ENCODE measurements around the gene NEURL2.

NEURL2 gene

DNA sequence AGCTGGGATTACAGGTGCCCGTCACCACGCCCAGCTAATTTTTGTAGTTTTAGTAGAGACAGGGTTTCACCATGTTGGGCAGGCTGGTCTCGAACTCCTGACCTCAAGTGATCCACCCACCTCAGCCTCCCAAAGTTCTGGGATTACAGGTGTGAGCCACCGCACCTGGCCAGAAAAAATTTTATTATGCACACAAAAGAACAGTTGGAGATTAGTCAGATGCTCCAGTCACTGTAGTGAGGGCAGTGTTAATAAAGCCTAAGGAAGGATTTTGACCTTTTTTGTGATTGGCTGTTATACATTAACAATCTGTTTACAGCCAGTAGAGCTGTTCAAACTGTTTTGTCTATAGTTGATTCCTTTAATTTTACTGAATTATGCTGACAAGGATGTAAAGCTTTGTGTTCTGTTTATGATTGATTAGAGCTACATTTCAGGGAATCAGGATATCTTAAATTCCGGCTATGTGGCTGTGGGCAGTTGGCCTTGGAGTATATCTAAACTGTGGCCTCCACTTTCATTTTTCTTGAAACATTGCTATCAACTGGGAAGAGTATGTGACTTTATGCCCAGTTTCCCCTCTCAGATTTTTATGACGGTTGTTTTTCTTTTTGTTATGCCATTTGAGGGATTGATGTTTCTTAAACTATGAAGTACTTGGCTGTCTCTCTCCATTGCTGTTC, 23.7 kb downstream of the NEURL2 start:
- DNase-seq, result no peak

- no peak for DNase-seq
Measured at GRCh38 chr20:45866454-45866853, 24.6 kb downstream of the NEURL2 start.

- no peak for DNase-seq
Measured at GRCh38 chr20:45863543-45864470, 27.2 kb downstream of the NEURL2 start.

- no peak for DNase-seq
Measured at GRCh38 chr20:45861221-45862075, 29.6 kb downstream of the NEURL2 start.

DNA sequence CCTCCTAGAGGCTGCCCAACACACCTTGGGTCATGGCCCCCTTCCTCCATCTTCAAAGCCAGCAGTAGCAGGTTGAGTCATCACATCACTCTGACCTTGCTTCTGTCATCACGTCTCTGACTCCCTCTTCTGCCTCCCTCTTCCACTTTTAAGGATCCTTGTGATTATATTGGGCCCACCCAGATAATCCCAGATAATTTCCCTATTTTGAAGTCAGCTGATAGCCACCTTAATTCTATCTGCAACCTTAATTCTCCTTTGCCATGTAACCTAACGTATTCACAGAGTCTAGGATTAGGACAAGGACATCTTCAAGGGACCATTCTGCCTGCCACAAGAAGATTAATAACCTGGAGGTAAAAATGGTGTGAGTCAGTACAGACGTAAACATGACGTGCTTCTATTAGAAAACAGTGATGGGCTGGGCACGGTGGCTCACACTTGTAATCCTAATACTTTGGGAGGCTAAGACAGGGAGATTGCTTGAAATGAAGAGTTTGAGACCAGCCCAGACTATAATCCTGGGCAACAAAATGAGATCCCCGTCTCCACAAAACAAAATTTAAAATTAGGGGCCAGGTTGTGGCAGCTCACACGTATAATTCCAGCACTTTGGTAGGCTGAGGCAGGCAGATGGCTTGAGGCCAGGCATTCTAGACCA, 30.3 kb downstream of the NEURL2 start:
- DNase-seq, result no peak

DNA sequence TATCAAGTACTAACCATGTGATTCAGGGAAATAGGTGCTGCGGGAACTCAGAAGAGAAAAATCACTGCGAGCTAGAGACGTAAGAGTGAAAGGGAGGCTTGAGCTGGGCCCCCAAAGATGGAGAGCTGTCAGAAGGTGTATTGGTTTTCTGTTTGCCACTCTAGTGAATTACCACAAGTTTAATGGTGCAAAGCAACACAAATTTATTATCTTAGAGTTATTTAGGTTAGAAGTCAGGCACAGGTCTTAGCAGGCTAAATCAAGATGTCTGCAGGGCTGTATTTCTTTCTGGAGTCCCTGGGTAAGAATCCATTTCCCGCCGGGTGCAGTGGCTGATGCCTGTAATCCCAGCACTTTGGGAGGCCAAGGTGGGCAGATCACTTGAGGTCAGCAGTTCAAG, 31.1 kb downstream of the NEURL2 start:
- DNase-seq, result no peak

DNA sequence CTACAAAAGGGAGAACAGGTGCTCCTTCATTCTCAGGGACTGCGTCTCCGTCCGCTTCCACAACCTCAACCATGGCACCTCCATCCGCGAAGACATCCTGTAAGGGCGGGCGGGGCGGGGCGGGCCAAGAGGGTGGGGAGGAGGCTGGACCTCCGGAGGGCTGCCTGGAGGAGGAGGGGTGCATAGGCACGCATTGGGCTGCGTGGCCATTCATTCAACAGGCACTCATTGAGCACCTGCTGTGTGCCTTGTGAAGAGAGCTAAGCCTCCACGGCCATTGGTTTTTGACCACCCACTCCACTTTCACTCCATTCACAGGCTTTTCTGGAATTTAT, 33.2 kb downstream of the NEURL2 start:
- DNase-seq, result no peak

- DNase-seq, result peak; percentile 95
Measured at GRCh38 chr20:45857114-45857881, 33.7 kb downstream of the NEURL2 start, which contains the start of the genes ACOT8 and ZSWIM3. Gene ACOT8 (minus strand): TSS chr20:45857392. CDS start chr20:45857315, 77 bp downstream. Gene ZSWIM3 (plus strand): TSS chr20:45857614. CDS start chr20:45857826, 212 bp downstream.

- no peak for DNase-seq
Measured at GRCh38 chr20:45853484-45853883, 37.5 kb downstream of the NEURL2 start.

DNA sequence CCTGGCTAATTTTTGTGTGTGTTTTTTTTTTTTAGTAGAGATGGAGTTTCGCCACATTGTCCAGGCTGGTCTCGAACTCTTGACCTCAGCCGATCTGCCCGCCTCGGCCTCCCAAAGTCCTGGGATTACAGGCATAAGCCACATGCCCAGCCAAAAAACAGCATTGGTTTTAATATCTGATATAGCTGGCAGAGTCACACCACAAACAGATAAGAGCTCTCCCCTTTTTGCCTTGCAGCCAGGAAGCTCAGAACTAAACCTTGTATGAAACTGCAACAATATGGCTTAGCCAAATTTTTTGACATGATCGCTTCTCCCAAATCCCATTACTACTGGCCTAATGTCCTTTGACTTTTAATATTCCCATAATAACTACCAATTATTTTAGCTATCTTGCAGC, 38.7 kb downstream of the NEURL2 start:
- no peak for DNase-seq

- DNase-seq, result no peak
Measured at GRCh38 chr20:45851501-45851900, 39.5 kb downstream of the NEURL2 start.

GRCh38 chr20:45850926-45851325, 40.1 kb downstream of the NEURL2 start:
- DNase-seq, result no peak

- DNase-seq, result no peak
Measured at GRCh38 chr20:45850238-45850637, 40.8 kb downstream of the NEURL2 start.

- no peak for DNase-seq
Measured at GRCh38 chr20:45848969-45849582, 41.9 kb downstream of the NEURL2 start.

GRCh38 chr20:45848421-45848820, 42.6 kb downstream of the NEURL2 start:
- DNase-seq, result no peak

- DNase-seq, result no peak
Measured at GRCh38 chr20:45845452-45845851, 45.6 kb downstream of the NEURL2 start.

DNA sequence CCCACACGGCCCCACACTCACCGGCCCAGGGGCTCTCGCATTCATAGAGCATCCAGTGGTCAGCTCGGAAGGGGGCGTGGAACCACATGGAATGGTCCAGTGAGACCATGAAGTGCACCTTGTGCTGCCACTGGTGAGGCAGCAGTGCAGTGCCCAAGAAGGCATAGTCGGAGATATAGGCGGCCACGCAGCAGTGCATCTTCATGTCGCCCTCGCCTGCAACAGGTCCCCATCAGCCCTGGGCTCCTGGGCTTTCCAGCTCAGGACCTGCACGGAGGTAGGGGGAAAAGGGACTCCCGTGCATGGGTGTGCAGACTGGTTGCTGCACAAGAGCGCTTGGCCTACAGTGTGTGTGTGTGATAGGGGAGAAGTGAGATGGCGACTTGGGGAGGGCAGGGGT, 47.5 kb downstream of the NEURL2 start:
- DNase-seq, result no peak

- no peak for DNase-seq
Measured at GRCh38 chr20:45842169-45842812, 48.7 kb downstream of the NEURL2 start.

- DNase-seq, result no peak
Measured at GRCh38 chr20:45841407-45842129, 49.4 kb downstream of the NEURL2 start.

DNA sequence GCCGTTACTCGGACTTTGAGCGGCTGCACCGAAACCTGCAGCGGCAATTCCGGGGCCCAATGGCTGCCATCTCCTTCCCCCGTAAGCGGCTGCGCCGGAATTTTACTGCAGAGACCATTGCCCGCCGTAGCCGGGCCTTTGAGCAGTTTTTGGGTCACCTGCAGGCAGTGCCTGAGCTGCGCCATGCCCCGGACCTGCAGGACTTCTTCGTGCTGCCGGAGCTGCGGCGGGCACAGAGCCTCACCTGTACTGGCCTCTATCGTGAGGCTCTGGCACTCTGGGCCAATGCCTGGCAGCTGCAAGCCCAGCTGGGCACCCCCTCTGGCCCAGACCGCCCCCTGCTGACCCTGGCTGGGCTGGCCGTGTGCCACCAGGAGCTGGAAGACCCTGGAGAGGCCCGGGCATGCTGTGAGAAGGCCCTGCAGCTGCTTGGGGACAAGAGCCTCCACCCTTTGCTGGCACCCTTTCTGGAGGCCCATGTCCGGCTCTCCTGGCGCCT, 50.3 kb downstream of the NEURL2 start:
- no peak for DNase-seq
